Progenitor cell of endocrine pancreas (in vitro differentiated cells): Measurements from ENCODE around the gene LRRC10B. TPM values are rescaled to one million over a fixed set of nuclear protein-coding genes. Genes with fewer than 3 reads are reported as not detected.

Source experiments
- DNase-seq: peaks from one replicate; pipeline ENCODE4 v3.0.0; 2021; ENCODE audit warnings: low spot score; ENCODE audit not compliant: unreplicated experiment
- H3K27ac Mint-ChIP-seq: 2 replicates; pipeline ENCODE4 v1.8.0; 2021; ENCODE audit warnings: mild to moderate bottlenecking, moderate library complexity, mixed read lengths
- H3K27me3 Mint-ChIP-seq: 2 replicates; pipeline ENCODE4 v1.8.0; 2021; ENCODE audit warnings: mixed read lengths
- H3K36me3 Mint-ChIP-seq: 2 replicates; pipeline ENCODE4 v1.8.0; 2022; ENCODE audit warnings: mixed read lengths; ENCODE audit not compliant: insufficient read depth
- H3K4me1 Mint-ChIP-seq: 2 replicates; pipeline ENCODE4 v1.8.0; 2021; ENCODE audit warnings: low read depth, mixed read lengths
- H3K4me3 Mint-ChIP-seq: 2 replicates; pipeline ENCODE4 v1.8.0; 2021; ENCODE audit warnings: low read depth, mild to moderate bottlenecking, moderate library complexity, mixed read lengths
- H3K9me3 Mint-ChIP-seq: 2 replicates; pipeline ENCODE4 v1.8.0; 2021; ENCODE audit warnings: low read depth, mixed read lengths
- CTCF ChIP-seq: fragments of 200-600 bp; sonication (generic); IDR thresholded peaks from one replicate; pipeline ENCODE4 v1.5.0; 2021; ENCODE audit warnings: antibody characterized with exemption, mild to moderate bottlenecking; ENCODE audit not compliant: unreplicated experiment
- total RNA-seq: library from RNA; stranded (reverse); gene quantifications from 2 replicates; pipeline ENCODE4 v1.2.1, GENCODE V29; 2021

LRRC10B gene
- total RNA-seq, 1 donor from 2014 or later: 2.0 TPM

DNA sequence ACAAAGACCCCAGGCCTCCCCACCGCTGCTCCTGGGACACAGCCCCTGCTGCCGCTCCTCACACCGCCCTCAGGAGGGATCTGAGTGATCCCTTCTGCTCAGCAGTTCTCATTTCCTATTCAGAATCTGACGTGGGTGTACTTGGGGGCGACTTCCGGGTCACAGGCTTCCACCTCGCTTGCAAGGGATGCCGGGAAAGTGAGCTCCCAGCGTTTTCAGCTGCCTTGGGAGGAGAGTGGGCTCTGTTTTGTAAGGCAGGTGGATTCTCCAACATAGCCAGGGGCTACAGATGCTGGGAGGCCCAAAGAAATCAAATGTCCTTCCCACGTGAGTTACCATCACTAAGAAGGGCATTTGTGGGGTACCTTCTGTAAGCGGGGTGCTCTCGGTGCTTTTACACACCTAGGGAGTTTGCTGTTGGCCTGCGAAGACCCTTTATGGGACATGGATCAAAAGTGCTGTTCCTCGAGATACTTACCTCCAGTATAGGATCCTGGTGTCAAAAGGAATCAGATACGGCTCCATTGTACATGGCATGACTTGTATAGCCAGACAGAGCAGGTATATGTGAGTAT, 9.7 kb upstream of the LRRC10B start:
- Mint-ChIP-seq H3K27ac (no peak overlapping the region), H3K9me3 (no peaks in the 10 kb centered on the region), H3K4me1 (no peaks in the 10 kb centered on the region), H3K27me3 (peaks cover 17% of the 10 kb centered on the region), H3K4me3 (no peak overlapping the region), H3K36me3 (no peaks in the 10 kb centered on the region)
- DNase-seq: no peak
- TF ChIP-seq CTCF: no peak

DNA sequence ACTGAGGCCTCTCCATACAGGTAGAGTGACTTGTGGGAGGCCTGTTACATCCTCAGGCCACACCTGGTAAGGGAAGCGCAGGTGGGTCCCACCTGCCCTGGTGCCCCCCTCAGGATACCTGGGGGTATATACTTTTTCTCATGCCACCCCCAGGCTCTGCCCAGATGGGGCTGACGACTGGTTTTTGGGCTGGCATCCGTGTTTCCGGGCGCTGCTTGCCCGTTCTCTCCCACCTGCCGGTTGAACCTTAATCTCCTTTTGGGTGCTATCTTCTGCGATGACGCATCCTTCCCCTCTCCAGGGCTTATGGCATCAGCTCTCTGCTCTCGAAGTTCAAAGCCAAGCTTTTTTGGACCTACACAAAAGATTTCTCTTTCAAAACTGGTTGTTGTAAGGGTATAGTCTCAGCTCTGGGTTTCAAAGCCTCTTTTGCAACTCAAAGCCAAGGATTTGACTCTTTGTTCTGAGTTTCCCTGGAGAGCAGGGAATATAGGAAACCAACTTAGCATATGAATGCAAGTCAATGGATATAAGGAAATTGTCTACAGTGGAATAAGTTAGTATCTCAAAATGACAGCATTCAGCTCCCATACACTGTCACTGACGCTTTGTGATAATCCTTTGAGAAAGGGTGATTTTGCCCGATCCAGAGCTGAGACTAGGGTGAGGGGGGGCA, 8.6 kb upstream of the LRRC10B start:
- Mint-ChIP-seq H3K27ac (no peak overlapping the region), H3K36me3 (no peaks in the 10 kb centered on the region), H3K27me3 (peaks cover 21% of the 10 kb centered on the region), H3K4me1 (no peaks in the 10 kb centered on the region), H3K4me3 (no peak overlapping the region), H3K9me3 (no peaks in the 10 kb centered on the region)
- DNase-seq: no peak
- no peak for TF ChIP-seq CTCF

DNA sequence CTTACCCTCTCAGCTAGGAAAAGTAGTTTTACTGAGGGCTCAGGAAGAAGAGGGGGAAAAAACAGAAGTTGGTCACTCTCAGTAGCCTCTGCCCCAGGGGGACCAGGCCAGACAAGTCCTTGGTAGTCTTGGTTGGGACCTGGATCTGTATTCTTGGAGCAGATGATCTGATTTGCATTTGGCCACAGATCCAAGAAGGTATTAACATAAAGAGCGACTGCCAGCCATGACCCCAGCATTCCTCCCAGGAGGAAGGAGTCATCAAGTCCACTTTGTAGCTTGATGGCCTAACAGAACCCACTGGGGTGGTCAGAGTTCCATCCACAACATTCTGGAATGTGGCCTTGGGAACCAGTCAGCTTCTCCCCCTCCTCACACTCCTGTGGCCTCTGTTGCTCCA, 6.0 kb upstream of the LRRC10B start:
- no peaks in the 10 kb centered on the region for H3K4me1 Mint-ChIP-seq

DNA sequence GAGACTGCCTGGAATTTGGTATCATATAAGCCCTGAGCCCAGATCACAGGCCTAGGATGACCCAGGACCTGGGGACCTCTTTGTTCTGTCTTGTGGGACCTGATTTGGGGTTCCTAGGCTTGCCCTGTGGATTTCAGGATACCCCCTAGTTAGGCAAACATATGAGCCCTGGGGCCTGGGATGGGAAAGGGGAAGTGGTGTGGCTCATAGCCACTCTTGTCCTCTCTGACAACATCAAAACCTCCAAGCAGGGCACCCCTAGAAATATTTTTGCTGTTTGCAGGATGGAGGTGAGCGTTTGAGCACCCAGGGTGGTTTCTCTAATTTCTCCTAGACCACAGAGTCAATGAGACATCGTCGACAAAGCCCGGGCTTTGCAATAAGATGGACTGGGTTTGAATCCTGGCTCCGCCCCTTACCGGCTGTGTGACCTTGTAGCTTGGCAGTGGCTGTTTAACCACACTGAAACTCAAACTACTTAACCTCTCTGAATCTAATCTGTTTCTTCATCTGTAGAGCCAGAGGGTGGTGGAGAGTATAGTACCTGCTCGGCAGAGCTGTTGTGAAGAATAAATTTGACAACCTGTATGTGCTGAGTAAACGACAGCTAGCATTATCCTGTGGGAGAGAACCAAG, 5.3 kb upstream of the LRRC10B start:
- Mint-ChIP-seq H3K36me3 (no peaks in the 10 kb centered on the region), H3K9me3 (no peaks in the 10 kb centered on the region), H3K4me1 (peaks cover 2% of the 10 kb centered on the region), H3K4me3 (no peak overlapping the region), H3K27me3 (peaks cover 52% of the 10 kb centered on the region), H3K27ac (peak overlapping the region; percentile 31)
- no peak for TF ChIP-seq CTCF
- DNase-seq: no peak

More for the DNA sequence above, 6.0 kb upstream of the LRRC10B start:
- H3K27ac Mint-ChIP-seq: no peak overlapping the region
- no peak for DNase-seq
- H3K36me3 Mint-ChIP-seq: no peaks in the 10 kb centered on the region
- no peak overlapping the region for H3K4me3 Mint-ChIP-seq
- peaks cover 45% of the 10 kb centered on the region for H3K27me3 Mint-ChIP-seq
- H3K9me3 Mint-ChIP-seq: no peaks in the 10 kb centered on the region
- no peak for TF ChIP-seq CTCF

DNA sequence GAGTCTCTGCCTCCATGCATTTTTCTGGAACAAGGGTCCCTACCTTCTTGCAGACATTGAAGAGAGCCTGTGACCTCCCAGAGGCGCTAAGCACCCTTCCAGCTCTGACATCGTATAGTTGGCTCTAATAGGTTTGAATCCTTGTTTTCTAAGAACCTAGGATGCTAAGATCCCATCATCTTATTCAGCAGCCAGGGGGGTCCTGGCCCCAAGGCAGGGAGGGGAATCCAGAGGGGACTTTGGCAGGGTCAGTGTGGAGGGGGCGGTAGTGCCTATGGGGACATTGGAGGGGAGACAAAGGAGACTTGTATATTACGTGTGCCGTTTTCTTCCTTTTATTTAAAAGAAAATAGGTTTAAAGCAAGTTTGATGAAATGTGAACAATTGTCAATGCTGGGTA, 3.4 kb upstream of the LRRC10B start:
- Mint-ChIP-seq H3K9me3 (no peaks in the 10 kb centered on the region), H3K27ac (no peak overlapping the region), H3K36me3 (no peaks in the 10 kb centered on the region), H3K4me3 (no peak overlapping the region), H3K4me1 (peaks cover 2% of the 10 kb centered on the region), H3K27me3 (peaks cover 52% of the 10 kb centered on the region)
- TF ChIP-seq CTCF: no peak
- no peak for DNase-seq
